ENCODE measurements around the gene COL6A2.

DNA sequence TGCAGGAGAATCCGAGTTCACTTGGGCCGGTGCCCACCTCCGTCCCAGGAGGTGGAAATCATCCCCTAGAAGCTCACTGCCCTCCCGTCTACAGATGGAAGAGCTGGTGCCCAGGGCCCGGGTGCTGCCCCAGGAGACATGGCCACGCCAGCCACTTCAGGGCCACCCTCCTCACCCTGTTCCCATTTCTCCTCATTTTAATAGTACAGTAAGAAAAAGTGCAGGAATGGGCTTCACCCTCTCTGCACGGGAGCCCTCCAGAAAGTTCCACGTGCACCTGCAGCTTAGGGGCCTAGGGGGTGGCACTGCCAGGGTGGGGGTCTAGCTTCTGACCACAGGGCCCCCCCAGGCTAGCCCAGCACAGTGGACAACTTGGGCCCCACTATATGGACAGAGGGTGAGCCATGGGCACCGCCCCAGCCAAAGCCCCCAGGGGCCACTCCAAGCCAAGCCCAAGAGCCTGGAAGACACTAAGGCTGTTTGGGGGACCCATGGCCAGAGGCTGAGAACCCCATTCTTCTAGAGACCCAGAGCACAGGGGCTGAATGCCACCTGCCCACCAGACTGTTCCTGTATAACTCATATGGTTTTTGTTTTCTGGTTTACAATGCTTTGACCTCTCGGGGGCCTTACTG, 60.9 kb downstream of the COL6A2 start:
- TF ChIP-seq, protein P1, sequence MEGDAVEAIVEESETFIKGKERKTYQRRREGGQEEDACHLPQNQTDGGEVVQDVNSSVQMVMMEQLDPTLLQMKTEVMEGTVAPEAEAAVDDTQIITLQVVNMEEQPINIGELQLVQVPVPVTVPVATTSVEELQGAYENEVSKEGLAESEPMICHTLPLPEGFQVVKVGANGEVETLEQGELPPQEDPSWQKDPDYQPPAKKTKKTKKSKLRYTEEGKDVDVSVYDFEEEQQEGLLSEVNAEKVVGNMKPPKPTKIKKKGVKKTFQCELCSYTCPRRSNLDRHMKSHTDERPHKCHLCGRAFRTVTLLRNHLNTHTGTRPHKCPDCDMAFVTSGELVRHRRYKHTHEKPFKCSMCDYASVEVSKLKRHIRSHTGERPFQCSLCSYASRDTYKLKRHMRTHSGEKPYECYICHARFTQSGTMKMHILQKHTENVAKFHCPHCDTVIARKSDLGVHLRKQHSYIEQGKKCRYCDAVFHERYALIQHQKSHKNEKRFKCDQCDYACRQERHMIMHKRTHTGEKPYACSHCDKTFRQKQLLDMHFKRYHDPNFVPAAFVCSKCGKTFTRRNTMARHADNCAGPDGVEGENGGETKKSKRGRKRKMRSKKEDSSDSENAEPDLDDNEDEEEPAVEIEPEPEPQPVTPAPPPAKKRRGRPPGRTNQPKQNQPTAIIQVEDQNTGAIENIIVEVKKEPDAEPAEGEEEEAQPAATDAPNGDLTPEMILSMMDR (IDR thresholded peaks at IDR 0.05) = no peak
- TF ChIP-seq POLR2A (IDR thresholded peaks at IDR 0.05) = no peak

All from right lobe of liver (tissue), 4 donors.